Kidney capillary endothelial cell (primary cell): Measurements from ENCODE around the gene ZXDA.

Source experiments
- DNase-seq: peaks from one replicate; pipeline ENCODE4 v3.0.0-alpha.2; 2018; ENCODE audit warnings: low spot score

ZXDA gene

GRCh38 chrX:57871463-57871862 lies 38.8 kb downstream of the ZXDA start:
- no peak for DNase-seq
